GM18909 (cell line): ENCODE data around the gene PSPN.
"Not testable (repeated sequence)": the region's sequence is repeated elsewhere in the genome, so short reads cannot be mapped to it uniquely, and the experiment has no call there.

Experiments used
- ATAC-seq: cut with Tn5 transposase; IDR thresholded peaks from one replicate; pipeline ENCODE4 v1.9.1; 2021; ENCODE audit warnings: mild to moderate bottlenecking; ENCODE audit not compliant: unreplicated experiment, poor library complexity

Gene PSPN

GRCh38 chr19:6406401-6406800 lies 30.7 kb upstream of the PSPN start:
- ATAC-seq = no peak

GRCh38 chr19:6402837-6403608 lies 27.3 kb upstream of the PSPN start:
- ATAC-seq = no peak

- ATAC-seq = no peak
Observed at GRCh38 chr19:6402058-6402457, 26.3 kb upstream of the PSPN start.

GRCh38 chr19:6400062-6400944 lies 24.6 kb upstream of the PSPN start:
- ATAC-seq = not testable (repeated sequence)

- no peak for ATAC-seq
Observed at GRCh38 chr19:6396305-6396704, 20.6 kb upstream of the PSPN start.

DNA sequence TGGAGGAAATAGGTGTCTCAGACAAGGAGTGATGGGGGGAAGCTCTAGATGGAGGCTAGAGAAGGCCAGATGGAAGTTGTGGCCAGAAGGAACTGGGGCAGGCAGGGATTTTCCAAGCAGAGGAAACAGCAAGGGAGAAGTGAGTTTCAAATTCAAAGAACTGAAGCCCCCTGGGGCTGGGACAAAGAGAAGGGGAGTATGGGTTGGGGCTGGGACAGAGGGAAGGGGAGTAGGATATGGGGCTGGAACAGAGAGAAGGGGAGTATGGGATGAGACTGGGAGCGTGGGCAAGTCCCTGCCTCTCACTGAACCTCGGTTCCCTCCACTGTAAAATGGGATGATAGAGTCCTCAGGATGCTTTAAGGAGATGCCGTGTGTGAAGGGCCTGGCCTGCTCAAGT lies 19.1 kb upstream of the PSPN start:
- ATAC-seq = no peak

GRCh38 chr19:6393983-6394412 lies 18.3 kb upstream of the PSPN start:
- peak; percentile 24 for ATAC-seq

- peak; percentile 80 for ATAC-seq
Observed at GRCh38 chr19:6393074-6393982, 17.6 kb upstream of the PSPN start, which contains the start of gene GTF2F1. GTF2F1 (minus strand) TSS chr19:6393164; CDS start chr19:6392995, 169 bp downstream.

GRCh38 chr19:6392221-6393073 lies 16.7 kb upstream of the PSPN start:
- ATAC-seq = no peak

- no peak for ATAC-seq
Observed at GRCh38 chr19:6387372-6387771, 11.6 kb upstream of the PSPN start.

DNA sequence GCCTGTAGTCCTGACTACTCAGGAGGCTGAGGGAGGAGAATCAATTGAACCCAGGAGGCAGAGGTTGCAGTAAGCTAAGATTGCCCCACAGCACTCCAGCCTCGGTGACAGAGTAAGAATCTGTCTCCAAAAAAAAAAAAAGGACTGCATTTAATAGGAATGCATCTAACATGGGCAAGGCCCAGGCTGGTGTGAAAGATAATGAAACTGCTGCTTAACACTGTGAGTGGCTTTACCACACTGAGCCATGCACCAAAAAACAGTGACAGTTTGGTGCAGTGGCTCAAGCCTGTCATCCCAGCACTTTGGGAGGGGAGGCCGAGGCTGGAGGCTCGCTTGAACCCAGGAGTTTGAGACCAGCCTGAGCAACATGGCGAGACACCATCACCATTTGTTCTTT lies 8.6 kb upstream of the PSPN start:
- no peak for ATAC-seq

GRCh38 chr19:6383188-6383587 lies 7.5 kb upstream of the PSPN start:
- ATAC-seq = no peak

GRCh38 chr19:6381030-6381750 lies 5.5 kb upstream of the PSPN start:
- ATAC-seq = no peak

GRCh38 chr19:6379744-6380143 lies 4.0 kb upstream of the PSPN start:
- ATAC-seq = no peak

DNA sequence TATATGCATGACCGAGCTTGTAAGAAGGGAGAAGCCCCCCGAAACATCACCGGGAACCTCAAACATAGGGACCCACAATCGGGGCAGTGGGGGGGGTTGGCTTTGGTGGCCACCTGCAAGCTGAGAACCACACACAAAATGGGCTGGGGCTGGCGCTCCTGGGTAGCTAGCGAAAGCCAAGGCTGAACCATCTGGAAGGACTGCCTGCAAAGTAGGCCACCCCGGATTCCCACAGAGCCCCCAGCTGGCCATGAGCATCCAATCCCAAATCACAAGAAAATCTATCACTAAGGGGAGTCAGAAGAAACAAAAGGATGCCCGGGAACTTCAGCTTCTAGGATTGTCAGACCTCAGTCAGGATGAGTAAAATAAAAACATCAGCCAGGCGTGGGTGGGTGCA lies 2.8 kb upstream of the PSPN start:
- ATAC-seq = no peak

DNA sequence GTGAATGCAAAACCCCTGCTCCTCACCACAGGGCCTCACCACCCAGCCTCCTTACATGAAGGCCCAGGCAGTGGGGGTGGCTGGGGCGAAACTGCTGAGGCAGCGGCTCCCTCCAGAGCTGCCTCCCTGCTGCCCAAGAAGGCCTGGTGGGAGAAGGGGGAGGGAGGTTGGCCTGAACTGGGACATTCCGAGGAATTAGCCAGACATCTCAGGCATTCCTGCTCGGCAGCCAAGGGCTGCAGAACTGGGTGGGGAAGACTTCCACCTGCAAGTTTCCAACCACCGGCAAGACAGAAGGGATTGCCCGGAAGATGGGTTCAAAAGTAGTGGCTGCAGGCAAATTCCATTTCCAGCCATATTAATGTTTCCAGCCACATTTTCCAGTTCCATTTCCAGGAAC lies 2.3 kb upstream of the PSPN start:
- ATAC-seq = no peak

DNA sequence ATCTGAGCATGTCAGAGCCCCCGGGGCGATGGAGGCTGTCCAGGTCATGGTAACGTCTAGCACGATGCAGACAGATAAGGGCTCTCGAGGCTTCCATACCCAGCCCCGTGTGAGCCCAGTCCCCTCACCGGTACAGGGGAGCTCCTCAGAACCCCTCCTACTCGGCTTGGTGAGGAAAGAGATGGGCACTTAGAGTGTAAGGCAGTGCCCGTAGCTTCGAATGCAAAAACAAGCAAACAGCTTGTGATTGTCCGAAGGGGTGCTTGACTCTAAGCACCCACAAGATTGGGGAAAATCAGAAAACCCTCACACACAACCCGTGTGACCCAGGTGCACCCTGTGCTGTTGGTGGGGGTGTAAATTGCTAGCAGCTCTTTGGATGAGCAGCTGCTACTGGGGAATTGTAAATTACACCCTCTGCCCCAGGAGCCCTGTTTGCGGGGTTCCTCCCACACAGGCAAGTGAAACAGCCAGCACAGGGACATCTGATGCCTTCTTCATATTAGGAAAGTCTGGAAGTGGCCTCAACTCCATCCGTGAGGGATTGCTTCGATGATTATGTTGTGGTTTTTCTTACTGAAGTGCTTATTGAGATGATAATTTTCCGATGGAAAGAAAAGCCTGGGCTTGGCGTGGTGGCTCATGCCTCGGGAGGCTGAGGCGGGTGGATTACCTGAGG lies 918 bp upstream of the PSPN start:
- ATAC-seq = no peak

- ATAC-seq = no peak
Observed at GRCh38 chr19:6374711-6375410, 872 bp downstream of the PSPN start.
